Central memory CD8-positive, alpha-beta T cell (primary cell): ENCODE measurements around the gene BBC3.
A peak's percentile ranks its signal among the peaks of the same experiment; 100 is the strongest.

Source experiments
- ATAC-seq: fragments of 150-1000 bp; cut with Tn5 transposase; replicated peaks from 2 replicates; pipeline ENCODE4 v1.10.0; 2022; ENCODE audit warnings: mild to moderate bottlenecking, moderate FRiP score, moderate number of reproducible peaks; ENCODE audit not compliant: poor library complexity, severe bottlenecking; ENCODE audit errors: extremely low read depth
- DNase-seq, 2 donors: peaks; one replicate each; pipeline ENCODE4 v3.0.0; 2021; ENCODE audit warnings: low spot score in 2 of 2
- H3K27ac Mint-ChIP-seq: one replicate; pipeline ENCODE4 v1.8.0; 2022; ENCODE audit warnings: low read depth, mild to moderate bottlenecking, moderate library complexity, mixed read lengths
- H3K27me3 Mint-ChIP-seq: one replicate; pipeline ENCODE4 v1.8.0; 2022; ENCODE audit warnings: mixed read lengths
- H3K36me3 Mint-ChIP-seq: one replicate; pipeline ENCODE4 v1.8.0; 2022; ENCODE audit warnings: mild to moderate bottlenecking, moderate library complexity, mixed read lengths; ENCODE audit not compliant: insufficient read depth
- H3K4me1 Mint-ChIP-seq: one replicate; pipeline ENCODE4 v1.8.0; 2022; ENCODE audit warnings: mixed read lengths
- H3K4me3 Mint-ChIP-seq: one replicate; pipeline ENCODE4 v1.8.0; 2022; ENCODE audit warnings: mild to moderate bottlenecking, moderate library complexity, mixed read lengths
- H3K9me3 Mint-ChIP-seq: one replicate; pipeline ENCODE4 v1.8.0; 2022; ENCODE audit warnings: mixed read lengths

BBC3 gene

DNA sequence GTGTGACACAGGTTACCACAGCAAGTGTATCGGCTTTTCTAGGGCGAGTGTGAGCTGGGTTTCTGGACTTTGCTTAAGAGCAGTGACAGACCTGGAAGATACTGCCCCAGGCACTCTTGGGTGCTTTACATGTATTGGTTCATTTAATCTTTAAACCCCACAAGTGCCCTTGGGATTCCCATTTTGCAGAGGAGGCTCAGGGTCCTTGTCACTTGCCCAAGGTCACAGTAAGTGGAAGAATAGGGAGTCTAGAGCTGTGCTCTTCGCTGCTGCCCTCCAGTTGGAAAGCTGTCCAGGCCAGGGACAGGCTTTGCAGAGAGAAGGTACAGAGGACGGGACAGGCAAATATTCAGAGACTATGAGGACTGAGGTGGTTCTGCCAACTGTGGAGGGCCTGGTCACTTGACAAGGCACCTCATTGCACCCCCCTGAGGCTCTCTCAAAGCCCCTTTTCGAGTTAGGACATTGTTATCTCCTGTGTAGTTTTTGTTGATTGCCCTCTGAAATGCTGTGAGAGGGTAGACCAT is 42.4 kb downstream of the BBC3 start:
- H3K4me1 Mint-ChIP-seq: peaks cover 36% of the 10 kb centered on the region
- ATAC-seq (no peak), DNase-seq (no peak)
- H3K27ac Mint-ChIP-seq: peak overlapping the region; percentile 70
- H3K36me3 Mint-ChIP-seq: peaks cover 11% of the 10 kb centered on the region
- no peak overlapping the region for H3K4me3 Mint-ChIP-seq
- H3K27me3 Mint-ChIP-seq: no peaks in the 10 kb centered on the region
- no peaks in the 10 kb centered on the region for H3K9me3 Mint-ChIP-seq

DNA sequence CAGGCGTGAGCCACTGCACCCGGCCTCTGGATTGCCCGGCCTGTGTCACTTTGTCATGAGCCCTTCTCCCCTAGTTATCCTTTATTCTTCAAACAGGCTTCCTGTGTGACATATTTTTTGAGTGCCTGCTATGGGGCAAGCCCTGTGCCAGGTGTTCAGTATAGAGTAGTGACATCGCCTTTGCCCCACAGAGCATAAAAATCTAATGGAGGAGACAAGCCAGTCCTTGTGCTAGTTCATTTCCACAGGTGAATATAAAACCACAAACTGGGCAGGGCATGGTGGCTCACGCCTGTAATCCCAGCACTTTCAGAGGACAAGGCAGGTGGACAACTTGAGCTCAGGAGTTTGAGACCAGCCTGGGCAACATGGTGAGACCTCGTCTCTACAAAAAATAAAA is 43.2 kb downstream of the BBC3 start:
- peak overlapping the region; percentile 70 for H3K27ac Mint-ChIP-seq
- no peaks in the 10 kb centered on the region for H3K9me3 Mint-ChIP-seq
- no peak for ATAC-seq
- no peak for DNase-seq
- no peaks in the 10 kb centered on the region for H3K27me3 Mint-ChIP-seq
- peaks cover 36% of the 10 kb centered on the region for H3K4me1 Mint-ChIP-seq
- H3K4me3 Mint-ChIP-seq: no peak overlapping the region
- peaks cover 11% of the 10 kb centered on the region for H3K36me3 Mint-ChIP-seq

DNA sequence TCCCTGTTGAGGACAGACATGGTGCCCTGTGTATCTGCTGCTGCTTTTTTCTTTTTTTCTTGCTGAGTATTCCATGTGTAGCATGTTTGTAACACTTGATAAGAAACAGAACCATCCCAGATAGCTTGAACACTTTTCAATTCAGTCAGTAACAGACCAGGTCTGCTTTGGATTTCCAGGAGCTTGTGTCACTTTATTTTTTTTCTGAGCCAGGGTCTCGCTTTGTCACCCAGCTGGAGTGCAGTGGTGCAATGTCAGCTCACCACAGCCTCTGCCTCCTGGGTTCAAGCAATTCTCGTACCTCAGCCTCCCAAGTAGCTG is 43.7 kb downstream of the BBC3 start:
- H3K36me3 Mint-ChIP-seq: peaks cover 11% of the 10 kb centered on the region
- DNase-seq: no peak
- H3K4me3 Mint-ChIP-seq: peak overlapping the region; percentile 70
- H3K27ac Mint-ChIP-seq: peak overlapping the region; percentile 92
- H3K4me1 Mint-ChIP-seq: peaks cover 39% of the 10 kb centered on the region
- no peaks in the 10 kb centered on the region for H3K27me3 Mint-ChIP-seq
- no peak for ATAC-seq
- no peaks in the 10 kb centered on the region for H3K9me3 Mint-ChIP-seq

DNA sequence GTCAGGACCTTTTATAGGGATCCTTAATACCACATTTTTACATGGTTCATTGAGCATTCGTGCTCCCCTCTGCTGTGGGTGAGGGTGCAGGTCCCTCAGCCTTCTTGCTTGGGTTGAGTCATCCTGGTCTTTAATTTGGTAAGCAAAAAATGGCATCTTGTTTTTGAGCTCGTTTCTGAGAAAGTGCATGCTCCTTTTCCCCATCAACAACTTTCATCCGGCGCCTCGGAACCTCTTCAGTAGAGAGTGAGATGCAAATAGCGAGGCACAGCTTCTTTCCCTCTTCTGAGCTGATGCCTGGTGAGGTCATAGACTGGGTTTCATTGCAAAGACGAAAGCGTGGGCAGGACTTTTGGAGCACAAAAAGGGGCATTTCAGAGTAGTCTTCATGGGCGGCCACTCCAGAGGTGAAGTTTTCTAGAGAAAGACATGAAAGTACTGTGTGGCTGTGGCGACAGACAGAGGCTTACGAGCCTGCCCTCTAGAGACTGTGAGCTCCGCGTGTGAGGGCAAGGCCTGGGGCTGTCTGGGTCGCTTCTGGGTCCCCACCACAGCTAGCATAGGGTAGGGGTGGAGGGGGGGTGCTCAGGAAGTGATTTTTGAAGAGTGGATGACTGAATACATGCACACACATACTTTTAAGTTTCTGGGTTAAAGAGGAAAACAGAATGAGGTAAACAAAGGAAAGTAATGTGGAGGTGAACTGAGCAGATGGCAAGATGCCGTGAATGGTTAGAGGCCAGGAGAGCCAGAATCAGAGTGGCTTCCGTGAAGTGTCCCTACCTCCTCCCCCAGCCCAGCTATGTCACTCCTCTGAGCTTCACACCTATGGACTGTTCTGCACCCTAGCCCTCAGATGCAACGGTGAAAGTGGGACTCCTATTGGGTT is 44.3 kb downstream of the BBC3 start:
- Mint-ChIP-seq H3K4me3 (peak overlapping the region; percentile 70), H3K4me1 (peaks cover 44% of the 10 kb centered on the region), H3K27ac (peak overlapping the region; percentile 92), H3K9me3 (no peaks in the 10 kb centered on the region), H3K36me3 (peaks cover 11% of the 10 kb centered on the region), H3K27me3 (no peaks in the 10 kb centered on the region)
- DNase-seq (peak; percentile 68 to 87), ATAC-seq (peak; percentile 97)

DNA sequence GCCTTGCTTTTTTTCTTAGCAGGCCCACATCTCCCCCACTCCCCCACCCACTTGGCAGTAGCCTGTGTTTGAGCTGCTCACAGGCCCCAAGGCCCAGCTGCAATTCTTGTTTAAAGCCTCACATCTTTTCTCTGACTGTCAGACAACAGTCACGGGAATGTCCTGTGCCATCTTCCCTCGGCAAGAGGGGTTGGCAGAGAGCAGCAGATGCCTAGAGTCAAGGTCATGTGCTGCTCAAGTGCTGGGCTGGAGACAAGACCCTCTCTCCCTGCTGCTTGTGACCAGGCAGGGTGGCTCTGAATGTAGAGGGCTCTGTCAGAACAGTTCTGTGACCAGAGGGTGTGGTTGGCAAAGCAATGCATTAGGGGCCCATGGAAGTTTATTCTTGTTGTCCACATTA is 47.4 kb downstream of the BBC3 start:
- ATAC-seq: no peak
- no peak overlapping the region for H3K27ac Mint-ChIP-seq

DNA sequence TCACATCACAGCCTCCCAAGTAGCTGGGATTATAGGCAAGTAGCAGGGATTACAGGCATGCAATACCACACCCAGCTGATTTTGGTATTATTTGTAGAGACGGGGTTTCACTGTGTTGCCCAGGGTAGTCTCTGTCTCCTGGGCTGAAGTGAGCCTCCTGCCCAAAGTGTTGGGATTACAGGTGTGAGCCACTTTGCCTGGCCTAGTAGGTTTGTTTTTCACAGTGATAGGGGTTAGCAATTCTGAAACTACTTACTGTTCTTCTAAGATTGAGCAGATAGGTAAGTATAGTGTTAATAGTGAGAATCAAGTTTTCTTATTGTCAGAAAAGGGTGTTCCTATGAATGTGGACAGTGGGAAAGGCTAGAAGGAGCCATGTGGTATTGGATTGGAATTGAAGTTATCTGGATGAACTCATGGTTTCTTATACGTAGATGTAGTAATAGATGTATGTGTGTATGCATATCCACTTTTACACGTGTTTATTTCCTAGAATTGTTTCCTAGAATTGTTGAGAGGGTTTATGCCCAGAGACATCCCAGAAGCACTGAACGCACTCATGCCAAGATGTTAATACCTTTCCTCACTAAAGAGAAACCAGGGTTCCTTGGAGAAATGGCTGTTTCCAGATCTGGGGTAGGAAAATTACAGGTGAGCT is 51.2 kb downstream of the BBC3 start:
- Mint-ChIP-seq H3K36me3 (peaks cover 9% of the 10 kb centered on the region), H3K4me3 (no peak overlapping the region), H3K27me3 (no peaks in the 10 kb centered on the region), H3K27ac (no peak overlapping the region), H3K4me1 (peaks cover 46% of the 10 kb centered on the region), H3K9me3 (no peaks in the 10 kb centered on the region)
- ATAC-seq (no peak), DNase-seq (no peak)

More for the DNA sequence above, 47.4 kb downstream of the BBC3 start:
- H3K9me3 Mint-ChIP-seq: no peaks in the 10 kb centered on the region
- H3K4me1 Mint-ChIP-seq: peaks cover 44% of the 10 kb centered on the region
- no peak for DNase-seq
- H3K4me3 Mint-ChIP-seq: no peak overlapping the region
- no peaks in the 10 kb centered on the region for H3K27me3 Mint-ChIP-seq
- H3K36me3 Mint-ChIP-seq: peaks cover 10% of the 10 kb centered on the region

DNA sequence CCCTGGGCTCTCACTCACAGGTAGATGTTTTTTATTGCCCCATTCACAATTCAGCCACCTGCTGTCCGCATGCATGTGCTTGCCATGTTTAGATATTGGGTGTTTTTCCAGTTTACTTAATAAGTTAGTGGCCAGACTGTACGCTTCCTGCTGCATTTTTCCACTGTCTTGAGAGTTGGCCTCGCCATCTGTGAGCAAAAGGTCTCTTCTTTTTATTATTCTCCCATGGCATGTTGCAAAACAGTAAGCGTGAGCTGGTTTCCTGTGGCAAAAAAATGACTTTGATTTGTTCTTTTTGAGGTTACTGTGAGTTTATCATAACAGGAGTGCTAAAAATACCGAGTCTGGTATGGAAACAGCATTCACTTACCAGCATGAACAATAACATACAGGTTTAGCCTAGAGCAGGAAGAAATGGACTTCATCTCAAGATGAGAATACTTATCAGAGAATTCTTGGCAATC is 54.3 kb downstream of the BBC3 start:
- H3K4me1 Mint-ChIP-seq: peaks cover 38% of the 10 kb centered on the region
- DNase-seq (peak in 1 of 2 donors; percentile 35), ATAC-seq (peak; percentile 96)
- peaks cover 27% of the 10 kb centered on the region for H3K36me3 Mint-ChIP-seq
- peak overlapping the region; percentile 64 for H3K4me3 Mint-ChIP-seq
- H3K9me3 Mint-ChIP-seq: no peaks in the 10 kb centered on the region
- no peaks in the 10 kb centered on the region for H3K27me3 Mint-ChIP-seq
- H3K27ac Mint-ChIP-seq: peak overlapping the region; percentile 56

DNA sequence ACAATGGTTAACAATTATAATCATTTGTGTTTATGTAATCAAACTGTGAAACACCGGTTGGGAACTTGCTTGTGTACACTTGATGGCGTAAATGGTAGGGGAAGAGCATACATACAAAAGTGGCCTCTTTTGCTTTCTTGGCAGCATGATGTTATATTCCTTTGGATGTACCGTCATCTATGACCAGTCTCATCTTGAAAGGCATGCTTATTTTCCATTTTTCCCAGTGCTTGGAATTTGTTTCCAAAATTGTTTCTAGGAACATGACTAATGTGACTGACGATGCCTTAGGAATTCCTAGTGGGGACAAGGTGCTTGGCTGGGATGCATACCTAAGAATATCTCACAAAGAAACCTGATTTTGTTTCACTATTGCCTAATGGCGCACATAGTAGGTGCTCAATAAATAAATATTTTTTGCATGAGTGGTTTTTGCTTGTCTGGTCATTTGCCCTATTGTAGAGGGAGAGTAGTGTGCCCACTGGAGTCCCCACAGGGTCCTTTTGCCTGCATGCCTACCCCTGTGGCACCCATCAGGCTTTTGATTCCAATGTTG is 54.9 kb downstream of the BBC3 start:
- no peak for ATAC-seq
- Mint-ChIP-seq H3K9me3 (no peaks in the 10 kb centered on the region), H3K27me3 (no peaks in the 10 kb centered on the region), H3K4me3 (peak overlapping the region; percentile 64), H3K36me3 (peaks cover 27% of the 10 kb centered on the region), H3K4me1 (peaks cover 38% of the 10 kb centered on the region), H3K27ac (peak overlapping the region; percentile 56)
- no peak for DNase-seq

DNA sequence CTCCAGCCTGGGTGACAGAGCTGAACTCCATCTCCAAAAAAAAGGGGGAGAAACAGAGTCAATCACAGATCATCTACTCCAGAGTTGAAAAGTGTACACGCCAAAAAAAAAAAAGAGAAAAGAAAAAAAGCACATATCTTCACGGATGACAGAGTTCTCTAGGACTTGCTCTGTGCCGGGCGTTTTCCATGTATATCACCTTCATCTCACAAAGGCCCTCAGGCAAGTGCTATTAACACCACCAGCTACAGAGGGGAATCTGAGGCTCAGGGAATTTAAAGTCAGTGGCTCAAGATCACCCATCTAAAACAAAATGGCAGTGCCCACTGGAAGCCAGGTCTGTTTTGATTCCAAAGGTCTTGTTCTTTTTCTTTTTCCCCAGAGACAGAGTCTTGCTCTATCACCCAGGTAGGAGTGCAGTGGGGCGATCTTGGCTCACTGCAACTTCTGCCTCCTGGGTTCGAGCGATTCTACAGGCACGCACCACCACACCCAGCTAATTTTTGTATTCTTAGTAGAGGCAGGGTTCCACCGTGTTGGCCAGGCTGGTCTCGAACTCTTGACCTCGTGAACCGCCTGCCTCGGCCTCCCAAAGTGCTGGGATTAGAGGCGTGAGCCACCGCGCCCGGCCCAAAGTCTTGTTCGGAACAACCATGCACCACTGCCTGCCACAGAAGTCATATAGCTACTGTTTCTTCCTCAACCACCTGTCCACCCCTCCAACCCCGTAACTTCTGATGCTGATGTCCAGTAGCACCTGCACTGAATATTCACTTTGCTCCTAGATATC is 58.1 kb downstream of the BBC3 start:
- Mint-ChIP-seq H3K36me3 (peaks cover 39% of the 10 kb centered on the region), H3K27me3 (no peaks in the 10 kb centered on the region), H3K4me1 (peaks cover 20% of the 10 kb centered on the region), H3K4me3 (no peak overlapping the region), H3K9me3 (no peaks in the 10 kb centered on the region), H3K27ac (no peak overlapping the region)
- DNase-seq: no peak
- ATAC-seq: no peak
